GM19351 (cell line): ENCODE results near the gene SERPIND1.
"Not testable (repeated sequence)": the region's sequence is repeated elsewhere in the genome, so short reads cannot be mapped to it uniquely, and the experiment has no call there.

Experiments used
- ATAC-seq: cut with Tn5 transposase; IDR thresholded peaks from one replicate; pipeline ENCODE4 v1.9.1; 2021; ENCODE audit warnings: mild to moderate bottlenecking, moderate library complexity; ENCODE audit not compliant: unreplicated experiment

SERPIND1 gene, protein sequence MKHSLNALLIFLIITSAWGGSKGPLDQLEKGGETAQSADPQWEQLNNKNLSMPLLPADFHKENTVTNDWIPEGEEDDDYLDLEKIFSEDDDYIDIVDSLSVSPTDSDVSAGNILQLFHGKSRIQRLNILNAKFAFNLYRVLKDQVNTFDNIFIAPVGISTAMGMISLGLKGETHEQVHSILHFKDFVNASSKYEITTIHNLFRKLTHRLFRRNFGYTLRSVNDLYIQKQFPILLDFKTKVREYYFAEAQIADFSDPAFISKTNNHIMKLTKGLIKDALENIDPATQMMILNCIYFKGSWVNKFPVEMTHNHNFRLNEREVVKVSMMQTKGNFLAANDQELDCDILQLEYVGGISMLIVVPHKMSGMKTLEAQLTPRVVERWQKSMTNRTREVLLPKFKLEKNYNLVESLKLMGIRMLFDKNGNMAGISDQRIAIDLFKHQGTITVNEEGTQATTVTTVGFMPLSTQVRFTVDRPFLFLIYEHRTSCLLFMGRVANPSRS

DNA sequence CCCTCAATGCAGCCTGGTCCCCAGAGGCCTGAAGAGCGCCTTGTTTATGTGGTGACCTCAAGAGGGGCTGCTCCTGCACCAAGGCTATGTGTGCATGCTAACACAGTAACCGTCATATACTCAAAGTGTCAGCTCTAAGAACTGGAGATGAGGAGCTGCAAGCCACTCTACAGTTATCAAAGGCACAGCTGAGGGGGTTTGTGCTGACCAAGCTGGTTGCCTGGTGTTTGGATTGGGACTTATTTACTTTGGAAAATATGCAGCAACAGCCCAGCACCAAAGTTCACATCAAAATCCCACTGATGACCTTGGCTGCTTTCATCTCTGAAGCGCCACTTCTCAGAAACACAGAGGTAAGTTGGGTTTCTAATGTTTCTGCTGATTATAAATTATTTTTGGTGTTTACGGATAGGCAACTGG, at the start of gene SERPIND1:
SERPIND1 (plus strand) TSS at position 321 of the 420 bp plus-strand sequence. CDS start 5,200 bp downstream, outside the sequence.
- no peak for ATAC-seq

DNA sequence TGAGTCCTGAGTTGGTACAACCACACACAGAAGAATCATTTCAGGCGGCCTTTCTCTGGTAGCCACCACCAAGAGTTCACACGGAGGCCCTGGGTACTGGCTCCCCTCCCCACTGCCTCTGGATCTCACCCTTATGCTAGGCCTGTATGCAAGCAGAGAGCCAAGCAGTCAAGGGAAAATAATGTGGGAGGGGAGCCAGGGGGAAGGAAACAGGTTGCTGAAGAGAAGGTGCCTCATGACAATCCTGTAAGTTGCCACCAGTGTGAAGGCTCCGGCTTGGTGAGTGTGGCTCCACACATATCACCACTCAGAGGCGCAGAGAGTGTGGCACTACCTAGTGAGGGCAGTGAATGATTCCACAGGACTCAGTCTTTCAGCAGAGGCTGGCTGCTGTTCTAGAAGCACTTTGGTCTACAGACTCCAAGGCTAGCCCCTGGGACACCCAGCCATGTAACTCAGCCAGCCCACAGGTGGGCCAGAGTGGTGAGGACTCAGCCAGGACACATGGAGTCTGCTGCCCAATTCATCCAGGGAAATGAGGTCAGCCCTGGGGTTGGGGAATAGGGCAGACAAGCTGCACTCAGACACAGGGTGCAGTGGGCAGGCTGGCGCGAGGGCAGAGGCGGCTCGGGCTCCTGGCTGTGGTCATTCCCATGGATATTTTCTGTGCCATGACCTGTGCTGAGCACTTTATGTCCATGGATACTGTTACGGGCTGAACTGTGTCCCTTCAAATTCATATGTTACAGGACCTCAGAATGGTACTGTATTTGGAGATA, 49.0 kb upstream of the SERPIND1 start:
- no peak for ATAC-seq

DNA sequence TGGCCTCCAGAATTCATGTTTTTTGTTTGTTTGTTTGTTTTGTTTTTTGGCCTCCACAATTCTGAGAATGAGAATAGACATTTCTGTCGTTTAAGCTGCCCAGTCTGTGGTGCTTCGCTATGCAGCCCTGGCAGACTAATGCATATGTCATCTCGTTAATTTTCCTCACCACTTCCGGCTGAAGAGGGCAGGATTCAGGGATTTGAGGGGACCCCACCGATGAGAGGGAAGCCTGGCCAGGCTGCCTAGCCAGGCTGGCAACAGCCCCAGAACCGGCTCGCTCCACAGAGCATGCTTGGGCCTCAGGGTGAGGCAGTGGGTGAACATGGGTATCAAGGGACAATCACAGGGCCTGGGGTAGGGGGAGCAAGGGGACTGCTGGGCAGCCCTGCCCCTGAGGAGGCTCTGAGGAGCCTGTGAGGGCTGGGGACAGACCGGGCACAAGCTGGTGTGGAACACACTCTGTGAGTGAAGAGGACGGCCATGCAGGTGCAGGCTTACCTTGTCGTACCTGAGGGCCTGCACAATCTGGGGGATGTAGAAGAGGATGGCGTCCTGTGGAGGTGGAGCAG, 47.8 kb upstream of the SERPIND1 start:
- ATAC-seq, result no peak

DNA sequence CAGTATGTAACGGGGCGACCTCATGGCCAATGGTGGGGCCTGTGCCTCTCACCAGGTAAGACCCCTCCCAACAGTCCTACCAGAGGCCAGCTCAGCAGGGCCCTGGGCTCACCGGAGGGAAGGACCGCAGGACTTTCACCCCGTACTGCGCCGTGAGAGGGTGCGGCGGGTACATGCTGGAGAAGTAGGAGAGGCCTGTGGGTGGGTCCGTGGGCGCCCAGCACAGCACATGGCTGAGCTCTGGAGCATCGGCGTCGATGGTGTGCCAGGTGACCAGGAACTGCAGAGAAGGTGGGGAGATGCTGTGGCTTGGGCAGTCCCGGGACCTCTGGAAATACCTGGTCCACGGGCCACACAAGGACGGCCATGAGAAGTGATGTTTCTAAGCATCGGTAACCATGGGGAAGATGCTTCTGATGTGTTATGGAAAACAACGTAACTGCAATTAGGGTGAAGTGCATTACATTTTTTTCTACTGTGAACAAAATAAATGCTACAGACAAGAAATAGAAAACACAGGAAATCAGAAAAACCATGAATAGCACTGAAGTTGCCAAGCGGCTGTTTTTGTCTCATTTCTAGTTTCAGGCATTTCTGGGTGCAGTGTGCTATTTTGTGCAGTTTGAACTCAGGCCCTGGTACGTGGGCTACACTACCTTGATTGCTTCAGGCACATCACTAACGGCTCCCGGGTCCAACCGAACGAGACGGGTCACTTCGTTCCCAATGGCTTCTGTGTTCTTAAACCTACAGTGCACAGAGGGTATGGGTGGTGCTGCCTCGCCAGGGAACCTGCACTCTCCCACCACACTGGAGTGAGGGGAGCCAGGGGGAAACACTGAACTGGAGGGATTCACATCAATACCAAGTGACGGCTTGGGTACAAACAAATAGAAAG, 46.5 kb upstream of the SERPIND1 start:
- no peak for ATAC-seq

DNA sequence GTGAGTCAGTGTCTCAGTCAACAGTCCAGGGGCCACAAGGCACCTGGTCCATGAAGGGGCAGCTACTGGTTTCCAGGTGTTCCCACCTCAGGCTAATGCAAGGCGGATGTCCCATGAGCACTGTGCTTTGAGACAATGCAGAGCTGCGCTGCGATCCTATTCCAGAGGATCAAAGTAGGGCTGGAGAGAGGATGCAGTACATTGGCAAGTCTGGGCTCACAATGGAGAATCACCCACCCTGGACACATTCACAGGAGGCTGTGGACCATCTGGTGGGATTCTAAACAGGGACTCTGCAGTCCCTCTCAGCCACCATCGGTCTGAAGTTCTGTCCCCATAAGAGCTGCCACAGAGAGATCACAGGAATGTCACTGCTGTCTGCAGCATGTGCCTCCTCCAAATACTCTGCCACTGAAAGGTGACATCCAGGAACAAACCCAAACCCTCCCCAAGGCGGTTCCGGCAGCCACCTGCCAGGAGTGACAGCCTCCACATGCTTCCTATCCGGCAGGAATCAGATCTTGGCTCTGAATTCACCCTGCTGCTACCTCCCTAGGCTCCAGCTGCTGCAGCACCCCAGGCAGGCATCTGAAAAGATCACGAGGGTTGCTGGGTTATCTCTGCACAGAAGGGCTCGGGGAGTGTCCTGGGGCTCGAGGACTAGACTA, 45.3 kb upstream of the SERPIND1 start:
- no peak for ATAC-seq

DNA sequence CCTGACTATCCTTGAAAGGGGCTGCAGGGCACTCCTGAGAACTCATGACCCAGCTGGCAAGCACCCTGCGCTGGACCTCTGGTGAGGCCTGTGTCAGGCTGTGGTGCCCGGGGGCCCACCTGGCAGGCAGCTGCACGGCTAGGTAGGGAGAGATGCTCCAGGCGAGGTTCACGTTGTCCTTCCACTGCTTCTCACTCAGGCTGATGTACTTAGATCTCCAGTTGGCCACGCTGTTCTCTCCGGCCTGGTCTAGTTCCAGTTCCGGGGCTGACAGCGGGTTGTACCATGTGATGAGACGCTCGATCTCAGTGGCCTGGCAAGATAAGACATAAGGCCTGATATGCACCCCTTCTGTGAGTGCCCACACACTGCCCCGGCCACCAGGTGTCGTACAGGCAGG, 44.7 kb upstream of the SERPIND1 start:
- ATAC-seq, result no peak

DNA sequence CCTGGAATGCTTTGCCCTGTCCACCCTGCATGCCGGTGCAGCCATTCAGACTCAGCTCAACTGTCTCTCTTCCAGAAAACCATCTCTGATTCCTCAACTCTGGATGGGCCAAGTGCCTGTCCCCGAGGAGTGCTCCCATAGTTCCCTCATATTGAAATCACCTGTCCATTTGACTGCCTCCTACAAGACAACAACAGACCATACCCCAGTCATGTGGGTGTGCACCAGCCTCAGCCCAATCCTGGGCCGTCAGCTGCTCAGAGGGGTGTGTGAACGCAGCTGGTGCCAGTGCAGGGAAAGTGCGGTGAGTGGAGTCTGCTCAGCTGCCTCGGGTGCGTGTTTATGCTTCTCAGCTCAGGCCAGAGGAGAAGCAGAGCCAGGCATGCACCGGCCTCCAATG, 41.5 kb upstream of the SERPIND1 start:
- ATAC-seq, result not testable (repeated sequence)

DNA sequence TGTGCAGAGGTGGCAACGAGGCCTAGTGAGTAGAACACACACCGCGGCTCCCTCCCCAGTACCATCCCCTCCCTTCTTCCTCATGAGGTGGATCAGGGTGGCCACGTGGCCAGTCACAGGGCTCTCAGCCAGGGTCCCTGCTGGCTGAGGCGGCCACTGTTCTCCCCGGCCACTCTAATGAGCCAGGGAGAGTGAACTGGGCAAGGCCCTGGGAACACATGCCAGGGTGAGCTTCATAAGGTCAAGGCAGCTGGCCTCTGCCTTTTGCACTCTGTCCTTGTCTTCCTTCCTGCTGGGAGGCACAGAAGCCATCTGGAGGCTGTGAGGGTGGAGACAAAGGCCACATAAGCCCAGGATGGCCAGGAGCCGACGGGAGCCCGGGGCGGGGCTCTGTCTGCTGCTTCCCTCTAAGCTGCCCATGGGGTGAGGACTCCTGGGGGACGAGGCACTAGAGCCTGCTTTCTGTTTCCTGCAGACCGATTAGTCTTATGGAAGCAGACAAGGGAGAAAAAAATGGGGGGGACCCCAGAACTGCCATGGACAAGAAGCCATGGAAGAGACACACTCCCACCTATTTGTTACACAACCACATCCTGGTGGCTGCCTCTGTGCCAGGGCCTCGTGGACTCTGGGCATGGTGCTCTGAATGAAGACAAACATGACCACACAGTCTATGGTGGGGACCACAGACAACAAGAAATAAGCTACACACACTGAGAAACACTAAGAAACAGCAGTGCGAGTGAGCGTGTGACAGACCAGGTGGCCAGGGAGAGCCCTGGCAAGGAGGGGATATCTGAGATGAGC, 38.4 kb upstream of the SERPIND1 start:
- not testable (repeated sequence) for ATAC-seq

DNA sequence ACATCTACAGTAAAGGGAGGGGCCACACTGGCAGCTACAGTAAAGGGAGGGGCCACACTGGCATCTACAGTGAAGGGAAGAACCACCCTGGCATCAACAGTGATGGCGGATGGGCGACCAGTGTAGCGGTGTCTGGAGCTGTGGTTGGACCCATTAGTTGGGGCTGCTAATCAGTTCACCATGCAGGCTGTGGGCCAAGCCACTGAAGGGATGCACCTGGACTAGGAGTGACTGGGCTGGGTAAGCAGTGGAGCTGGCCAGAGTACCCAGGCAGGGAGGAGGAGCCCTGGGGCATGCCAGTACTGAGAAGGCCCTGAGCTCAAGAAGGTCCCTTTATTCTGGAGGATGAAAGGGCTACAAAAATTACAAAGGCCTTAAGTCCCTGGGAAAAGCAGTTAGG, 37.0 kb upstream of the SERPIND1 start:
- not testable (repeated sequence) for ATAC-seq

DNA sequence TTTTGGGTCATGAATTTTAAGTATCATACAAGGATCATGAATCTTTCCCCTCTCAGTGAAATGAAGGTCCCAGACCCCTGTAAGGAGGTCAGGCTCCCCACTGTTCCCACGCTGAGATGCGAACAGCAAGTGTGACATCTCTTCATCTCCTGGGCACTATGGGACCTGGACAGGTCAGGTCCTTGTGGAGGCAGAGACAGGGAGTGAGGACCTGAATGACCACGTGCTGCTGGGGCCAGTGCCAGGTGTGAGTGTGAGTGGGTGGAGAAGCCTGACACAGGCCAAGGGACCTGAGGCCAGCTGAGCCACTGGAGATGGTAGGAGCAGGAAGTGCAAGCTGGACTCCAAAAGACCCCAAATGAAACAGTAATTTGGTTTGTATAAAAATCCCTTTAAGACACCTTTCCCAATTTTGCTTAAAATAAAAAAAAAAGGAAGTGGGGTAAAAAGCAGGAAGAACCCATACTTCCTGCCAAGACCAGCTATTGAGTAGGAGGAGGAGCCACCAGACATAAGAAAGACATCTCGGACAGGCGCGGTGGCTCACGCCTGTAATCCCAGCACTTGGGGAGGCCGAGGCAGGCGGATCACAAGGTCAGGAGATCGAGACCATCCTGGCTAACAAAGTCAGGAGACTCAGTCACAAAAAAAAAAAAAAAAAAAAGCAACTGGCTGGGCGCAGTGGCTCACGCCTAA, 35.4 kb upstream of the SERPIND1 start:
- no peak for ATAC-seq

DNA sequence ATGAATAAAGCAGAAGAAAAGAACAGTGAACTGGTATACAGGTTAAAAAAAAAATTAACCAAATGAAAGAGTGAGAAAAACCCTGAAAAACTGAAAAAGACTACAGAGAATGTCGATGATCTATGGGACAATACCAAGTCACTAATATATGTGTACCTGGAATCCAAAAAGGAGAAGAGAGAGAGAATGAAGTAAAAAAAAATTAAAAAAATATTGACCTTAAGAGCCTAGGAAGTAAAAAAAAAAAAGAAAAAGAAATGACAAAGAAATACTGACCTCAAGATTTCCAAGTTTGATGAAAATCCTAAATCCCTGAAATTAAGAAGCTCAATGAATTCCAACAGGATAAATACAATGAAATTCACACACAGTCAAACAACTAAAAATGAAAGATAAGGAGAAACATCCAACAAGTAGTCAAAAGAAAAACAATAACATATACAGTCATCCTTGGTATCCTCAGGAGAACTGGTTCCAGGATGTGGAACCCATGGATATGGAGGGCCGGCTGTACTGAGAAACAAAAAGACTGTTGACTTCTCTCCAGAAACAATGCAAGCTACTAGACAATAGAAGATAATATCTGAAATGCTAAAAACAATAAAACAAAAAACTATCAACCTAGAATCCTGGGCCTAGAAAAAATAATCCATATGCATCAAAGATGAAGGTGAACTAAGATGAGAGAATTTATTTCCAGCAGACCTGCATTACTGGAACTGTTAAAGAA, 33.5 kb upstream of the SERPIND1 start:
- ATAC-seq, result no peak

DNA sequence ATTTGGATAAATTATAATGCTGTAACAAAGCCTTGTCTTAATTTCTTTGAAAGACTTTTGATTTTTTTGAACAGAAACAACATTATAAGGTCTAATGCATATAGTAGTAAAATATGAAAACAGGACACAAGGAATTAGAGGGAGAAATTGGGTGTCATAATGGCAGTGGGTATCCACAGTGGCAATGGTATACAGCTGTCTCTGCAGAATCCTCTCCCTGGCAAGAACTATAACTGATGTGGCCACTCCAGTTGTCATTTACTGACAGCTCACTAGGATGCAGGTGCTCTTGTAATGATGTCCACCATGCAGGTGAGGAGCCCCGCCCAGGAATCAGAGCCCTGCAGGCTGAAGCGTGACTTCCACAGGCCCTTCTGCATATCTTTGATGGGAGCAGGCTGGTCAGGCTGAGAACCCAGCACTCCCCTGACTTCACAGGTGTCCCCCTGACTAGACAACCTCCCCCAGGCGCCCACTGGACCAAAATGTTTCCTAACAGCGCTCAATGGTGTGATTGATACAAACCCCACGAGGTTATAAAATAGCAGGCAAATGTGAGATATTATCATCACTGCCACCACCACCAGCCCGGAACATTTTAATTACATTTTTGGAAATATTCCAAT, 32.8 kb upstream of the SERPIND1 start:
- ATAC-seq, result no peak

DNA sequence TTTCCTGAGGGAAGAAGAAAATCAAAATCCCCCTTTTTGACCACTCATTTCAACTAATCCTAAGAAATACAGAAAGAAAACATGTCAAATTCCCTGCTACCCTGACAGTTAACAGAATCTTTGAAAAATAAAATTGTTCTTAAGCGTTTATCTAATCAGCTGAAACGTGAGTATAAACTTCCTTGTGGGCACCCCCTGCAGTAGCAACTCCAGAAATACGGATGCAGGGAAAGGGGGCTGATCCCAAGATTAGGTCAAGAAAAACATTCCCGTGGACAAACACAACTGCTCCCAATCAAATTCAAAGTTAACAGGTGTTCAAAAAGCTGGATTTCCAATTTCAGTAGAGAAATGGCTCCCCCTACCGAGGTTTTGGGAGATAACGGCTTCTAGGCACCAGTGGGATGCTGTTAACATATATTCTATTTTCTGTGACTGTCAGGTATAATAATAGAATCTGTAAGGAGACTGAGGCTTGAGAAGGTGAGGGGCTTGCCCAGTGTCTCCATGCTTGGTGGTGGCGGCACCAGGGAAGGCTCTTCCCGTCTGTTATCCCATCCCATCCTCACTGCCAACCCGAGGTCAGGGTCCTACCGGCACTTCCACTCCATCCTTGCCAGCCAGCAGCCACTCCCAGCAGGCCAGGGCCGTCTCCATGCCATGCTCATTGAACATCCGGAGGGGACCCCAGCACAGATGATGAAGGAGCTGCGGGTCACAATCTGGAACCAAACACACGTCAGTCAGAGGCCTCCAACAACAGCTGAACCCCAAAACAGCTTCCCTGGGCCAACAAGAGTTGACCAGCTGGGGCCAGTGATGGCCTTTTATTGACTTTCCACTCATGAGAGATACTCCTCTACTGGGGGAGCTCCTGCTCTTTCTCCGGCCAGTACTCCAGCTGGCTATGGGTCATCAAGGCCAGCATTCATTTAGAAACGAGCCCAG, 32.0 kb upstream of the SERPIND1 start:
- no peak for ATAC-seq

DNA sequence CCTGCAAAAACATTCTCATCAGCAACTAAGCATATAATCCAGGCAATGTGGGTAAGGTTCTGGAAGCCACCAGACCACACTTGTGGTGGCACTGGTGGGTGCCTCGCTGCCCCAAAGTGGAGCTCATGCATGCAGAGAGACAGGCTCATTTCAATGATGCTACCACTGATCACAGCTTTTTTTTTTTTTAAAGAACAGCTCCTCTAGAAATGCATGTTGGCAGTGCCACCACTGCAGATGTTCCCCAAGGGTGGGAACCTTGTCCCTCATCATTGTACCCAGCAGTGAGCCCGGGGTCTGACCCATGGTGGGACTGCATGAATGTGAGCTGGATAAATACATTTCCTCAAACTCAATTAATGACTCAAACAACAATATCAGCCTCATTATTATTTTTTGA, 31.1 kb upstream of the SERPIND1 start:
- no peak for ATAC-seq

DNA sequence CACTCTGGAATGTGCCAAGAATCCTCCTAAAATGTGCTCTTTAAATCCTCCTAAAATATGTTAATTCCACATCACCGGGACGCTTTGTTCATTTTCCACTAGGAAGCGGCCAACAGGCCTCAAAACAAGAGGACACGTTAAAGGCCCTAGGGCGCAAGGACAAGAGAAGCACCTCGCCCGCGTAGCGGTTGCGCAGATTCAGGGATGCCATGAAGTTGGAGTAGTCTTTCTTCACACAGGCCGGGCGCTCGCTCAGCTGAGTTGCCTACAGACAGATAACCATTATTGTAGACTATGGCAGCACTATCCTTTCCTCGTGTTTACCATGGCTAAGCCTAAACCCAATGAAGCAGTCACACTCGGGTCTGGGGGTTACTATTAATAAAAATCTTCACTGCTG, 29.5 kb upstream of the SERPIND1 start:
- no peak for ATAC-seq

DNA sequence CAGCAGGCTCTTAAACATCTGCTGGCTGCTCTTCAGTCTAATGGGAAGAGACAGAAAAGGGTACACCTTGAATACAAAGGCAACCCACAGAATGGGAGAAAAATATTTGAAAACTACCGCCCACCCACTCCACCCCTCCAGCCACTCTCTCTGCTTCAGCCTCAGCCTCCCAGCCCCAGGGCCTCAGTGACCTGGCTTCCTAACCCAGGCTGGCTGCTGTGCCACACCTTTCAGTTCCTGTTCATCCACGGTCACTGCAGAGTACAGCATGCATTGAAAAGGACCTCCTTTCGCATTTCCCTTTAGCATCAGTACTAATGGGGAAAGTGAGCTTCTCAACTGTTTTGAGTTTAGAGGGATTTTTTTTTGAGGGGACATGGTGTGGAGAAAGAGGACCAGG, 28.8 kb upstream of the SERPIND1 start:
- no peak for ATAC-seq
